HFF-Myc (cell line): ENCODE measurements around the gene PRAMEF33.
"Not testable (repeated sequence)": the region's sequence is repeated elsewhere in the genome, so short reads cannot be mapped to it uniquely, and the experiment has no call there.

Experiments used
- DNase-seq: peaks from one replicate; pipeline ENCODE4 v3.0.0-alpha.2; 2011; ENCODE audit warnings: low read depth; ENCODE audit errors: extremely low read depth
- H3K4me3 ChIP-seq: replicated peaks from 2 replicates; pipeline ENCODE4 v1.5.1; 2011; ENCODE audit warnings: low read depth, mild to moderate bottlenecking, control low read depth, low read length
- TF ChIP-seq, protein P1 (sequence below): IDR thresholded peaks from 2 replicates; pipeline ENCODE4 v1.5.1; 2012; ENCODE audit warnings: mild to moderate bottlenecking, low read depth, low read length, control low read depth; ENCODE audit errors: missing control alignments

The PRAMEF33 gene

DNA sequence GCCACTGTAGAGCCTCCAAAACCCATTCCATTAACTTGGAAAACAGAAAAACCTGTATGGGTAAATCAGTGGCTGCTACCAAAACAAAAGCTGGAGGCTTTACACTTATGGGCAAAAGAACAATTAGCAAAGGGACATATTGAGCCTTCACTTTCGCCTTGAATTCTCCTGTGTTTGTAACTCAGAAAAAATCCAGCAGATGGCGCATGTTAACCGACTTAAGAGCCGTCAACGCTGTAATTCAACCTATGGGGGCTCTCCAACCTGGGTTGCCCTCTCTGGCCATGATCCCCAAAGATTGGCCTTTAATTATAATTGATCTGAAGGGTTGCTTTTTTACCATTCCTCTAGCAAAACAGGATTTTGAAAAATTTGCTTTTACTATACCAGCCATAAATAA, 53.4 kb downstream of the PRAMEF33 start:
- H3K4me3 ChIP-seq: not testable (repeated sequence)
- DNase-seq: peak; percentile 4
- TF ChIP-seq, protein P1, sequence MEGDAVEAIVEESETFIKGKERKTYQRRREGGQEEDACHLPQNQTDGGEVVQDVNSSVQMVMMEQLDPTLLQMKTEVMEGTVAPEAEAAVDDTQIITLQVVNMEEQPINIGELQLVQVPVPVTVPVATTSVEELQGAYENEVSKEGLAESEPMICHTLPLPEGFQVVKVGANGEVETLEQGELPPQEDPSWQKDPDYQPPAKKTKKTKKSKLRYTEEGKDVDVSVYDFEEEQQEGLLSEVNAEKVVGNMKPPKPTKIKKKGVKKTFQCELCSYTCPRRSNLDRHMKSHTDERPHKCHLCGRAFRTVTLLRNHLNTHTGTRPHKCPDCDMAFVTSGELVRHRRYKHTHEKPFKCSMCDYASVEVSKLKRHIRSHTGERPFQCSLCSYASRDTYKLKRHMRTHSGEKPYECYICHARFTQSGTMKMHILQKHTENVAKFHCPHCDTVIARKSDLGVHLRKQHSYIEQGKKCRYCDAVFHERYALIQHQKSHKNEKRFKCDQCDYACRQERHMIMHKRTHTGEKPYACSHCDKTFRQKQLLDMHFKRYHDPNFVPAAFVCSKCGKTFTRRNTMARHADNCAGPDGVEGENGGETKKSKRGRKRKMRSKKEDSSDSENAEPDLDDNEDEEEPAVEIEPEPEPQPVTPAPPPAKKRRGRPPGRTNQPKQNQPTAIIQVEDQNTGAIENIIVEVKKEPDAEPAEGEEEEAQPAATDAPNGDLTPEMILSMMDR: peak; percentile 38
